Stimulated activated CD4-positive, alpha-beta T cell treated with anti-CD3 and anti-CD28 coated beads, Interleukin-1b, Interleukin-23, amount 100 ng/mL, for 1 hour (primary cell): ENCODE data around the gene DMRTB1.
"Not testable (repeated sequence)": the region's sequence is repeated elsewhere in the genome, so short reads cannot be mapped to it uniquely, and the experiment has no call there.

Experiments
- DNase-seq, 2 donors: peaks; one replicate each; pipeline ENCODE4 v3.0.0-alpha.2; 2020; ENCODE audit warnings: low read depth in 2 of 2

The DMRTB1 gene

DNA sequence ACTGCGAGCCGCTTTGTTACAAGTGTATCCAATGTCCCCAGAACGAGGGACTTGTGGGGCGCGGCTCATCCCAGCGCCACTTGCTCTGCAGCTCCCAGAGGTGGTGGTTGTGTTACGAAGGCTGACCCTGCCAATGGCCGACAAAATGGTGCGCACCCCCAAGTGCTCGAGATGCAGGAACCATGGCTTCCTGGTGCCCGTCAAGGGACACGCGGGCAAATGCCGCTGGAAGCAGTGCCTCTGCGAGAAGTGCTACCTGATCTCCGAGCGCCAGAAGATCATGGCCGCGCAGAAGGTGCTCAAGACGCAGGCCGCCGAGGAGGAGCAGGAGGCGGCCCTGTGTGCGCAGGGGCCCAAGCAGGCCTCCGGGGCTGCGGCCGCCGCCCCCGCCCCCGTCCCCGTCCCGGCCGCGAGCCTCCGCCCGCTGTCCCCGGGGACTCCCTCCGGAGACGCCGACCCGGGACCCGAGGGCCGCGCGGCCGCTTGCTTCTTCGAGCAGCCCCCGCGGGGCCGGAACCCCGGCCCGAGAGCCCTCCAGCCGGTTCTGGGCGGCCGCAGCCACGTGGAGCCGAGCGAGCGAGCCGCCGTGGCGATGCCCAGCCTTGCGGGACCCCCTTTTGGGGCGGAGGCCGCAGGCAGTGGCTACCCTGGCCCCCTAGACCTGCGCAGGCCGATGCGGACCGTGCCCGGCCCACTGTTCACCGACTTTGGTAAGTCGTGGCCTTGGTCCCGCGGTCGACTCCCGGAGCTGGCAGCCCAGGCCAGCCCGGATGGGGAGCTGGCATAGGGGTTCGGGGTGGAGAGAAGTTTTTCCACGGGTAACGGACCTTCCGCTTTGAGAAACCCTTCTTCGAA, at the start of gene DMRTB1:
TSS of gene DMRTB1 (plus strand) at position 79 of the 855 bp plus-strand sequence. CDS start at position 134, 55 bp downstream.
- DNase-seq = no peak

DNA sequence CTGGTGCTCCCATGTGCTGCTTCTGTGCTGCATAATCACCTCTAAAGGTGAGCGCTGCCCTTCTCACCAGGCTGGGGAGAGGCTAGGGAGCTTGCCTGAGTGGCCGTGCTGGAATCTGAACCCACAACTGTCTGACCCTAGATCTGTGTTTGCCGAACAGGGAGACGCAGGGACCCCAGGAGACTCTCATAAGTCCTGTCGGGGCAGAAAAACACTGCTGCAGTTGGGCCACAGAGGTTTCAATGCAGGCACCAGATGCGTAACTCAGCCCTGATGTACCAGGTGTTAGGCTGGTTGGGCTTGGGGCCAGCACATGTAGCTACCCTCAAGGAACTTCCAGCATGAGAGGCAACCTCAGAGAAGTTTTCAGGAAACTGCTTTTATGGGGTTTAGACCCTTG, 49.5 kb upstream of the DMRTB1 start:
- DNase-seq = no peak

GRCh38 chr1:53410100-53410541, 49.1 kb upstream of the DMRTB1 start:
- no peak for DNase-seq

- DNase-seq = no peak
Measured at GRCh38 chr1:53410701-53411100, 48.5 kb upstream of the DMRTB1 start.

- no peak for DNase-seq
Measured at GRCh38 chr1:53411541-53412152, 47.6 kb upstream of the DMRTB1 start.

DNA sequence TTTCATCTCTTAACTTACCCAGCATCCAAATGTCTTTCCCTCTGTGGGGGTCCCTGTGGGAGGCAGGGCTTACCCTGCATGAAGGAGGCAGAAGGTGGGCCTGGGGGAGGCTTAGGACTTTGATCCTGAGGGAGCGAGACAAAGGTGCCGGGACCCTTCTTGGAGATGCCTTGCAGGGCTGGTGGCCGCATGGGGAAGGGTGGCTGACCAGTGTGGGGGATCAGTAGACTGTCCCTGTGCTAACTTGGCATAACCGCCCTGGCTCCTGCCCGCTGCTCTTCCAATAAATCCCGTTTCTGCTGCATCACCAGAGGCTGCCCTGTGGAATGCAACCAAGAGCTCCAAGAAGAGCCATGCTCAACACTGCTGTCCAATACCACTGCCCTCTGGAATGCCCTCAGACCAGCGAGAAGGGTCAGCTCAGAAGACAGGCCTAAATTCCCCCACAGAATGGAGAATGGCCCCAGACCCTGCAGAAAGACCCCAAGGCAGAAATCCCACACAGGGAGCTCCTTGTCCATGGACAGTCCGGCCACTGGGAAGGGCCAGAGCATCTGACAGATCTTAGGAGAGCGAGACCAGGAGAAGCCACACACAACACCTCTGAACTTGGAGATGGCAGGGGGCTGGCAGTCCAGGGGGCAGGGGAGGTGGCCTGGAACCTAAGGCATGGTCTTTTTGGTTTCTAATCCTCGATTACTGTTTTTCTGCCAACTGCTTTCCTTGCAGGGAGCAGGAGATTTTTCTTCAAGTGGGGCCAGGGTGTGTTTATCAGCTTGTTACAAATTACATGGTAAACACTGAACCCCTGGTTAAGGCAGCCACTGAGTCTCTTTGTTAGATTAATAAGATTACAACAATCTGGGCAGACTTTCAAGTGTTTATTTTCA, 46.7 kb upstream of the DMRTB1 start:
- DNase-seq = no peak

DNA sequence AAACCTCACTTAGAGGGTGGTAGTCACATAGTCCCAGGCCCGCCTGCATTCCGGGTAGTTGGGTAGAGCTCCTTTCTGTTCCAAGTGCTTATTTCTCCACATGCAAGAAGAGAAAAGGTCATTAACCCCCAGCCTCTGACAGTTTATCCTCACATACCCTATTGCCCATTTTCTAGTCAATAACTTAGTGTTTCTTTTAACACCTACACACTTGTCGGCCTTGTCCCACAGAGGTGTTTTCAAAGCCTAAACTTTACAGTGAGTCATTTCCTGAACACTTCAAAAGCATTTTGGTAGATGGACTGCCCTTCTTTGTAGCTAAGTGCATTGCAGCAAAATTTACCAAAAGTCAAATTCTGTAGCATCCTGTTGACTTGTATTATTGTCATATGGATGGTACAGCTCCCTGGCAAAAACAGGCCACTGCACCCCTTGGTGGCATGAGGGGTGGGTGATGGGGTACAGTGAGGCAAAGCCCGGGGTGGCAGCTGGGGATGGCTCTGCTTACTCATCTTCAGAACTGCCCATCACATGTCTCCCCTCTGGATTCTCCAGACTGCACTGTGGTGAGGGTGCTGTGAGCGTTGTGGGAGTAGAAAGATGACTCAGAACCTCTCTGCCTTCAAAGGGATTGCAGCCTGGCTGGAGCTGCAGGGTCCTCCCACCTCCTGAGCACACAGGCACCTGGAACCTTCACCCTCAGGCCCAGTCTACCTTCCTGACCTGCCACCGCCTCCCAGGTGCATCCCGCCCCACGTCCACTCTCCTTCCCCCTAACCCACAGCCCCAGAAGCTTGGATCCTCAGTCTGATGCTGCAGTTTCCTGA, 45.8 kb upstream of the DMRTB1 start:
- peak; percentile 4 to 19 for DNase-seq

DNA sequence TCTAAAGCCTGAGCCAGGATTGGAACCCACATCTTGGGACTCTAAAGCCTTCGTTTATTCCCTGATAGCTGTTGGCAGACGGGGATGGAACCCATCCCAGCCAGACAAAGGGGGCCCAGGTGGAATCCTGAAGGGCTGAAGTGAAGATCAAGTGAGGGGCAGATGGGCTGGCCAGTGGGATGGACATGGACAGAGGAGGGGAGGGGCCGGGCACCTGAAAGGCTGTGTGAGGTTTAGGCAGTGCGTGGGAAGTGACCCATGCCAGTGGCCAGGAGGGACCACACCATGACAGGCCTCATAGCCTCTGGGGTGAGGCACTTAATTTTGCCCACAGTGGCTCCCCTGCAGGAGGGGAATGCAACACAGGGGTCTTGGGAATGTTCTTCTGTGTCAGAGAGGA, 44.6 kb upstream of the DMRTB1 start:
- no peak for DNase-seq

GRCh38 chr1:53415432-53415831, 43.8 kb upstream of the DMRTB1 start:
- DNase-seq = no peak

DNA sequence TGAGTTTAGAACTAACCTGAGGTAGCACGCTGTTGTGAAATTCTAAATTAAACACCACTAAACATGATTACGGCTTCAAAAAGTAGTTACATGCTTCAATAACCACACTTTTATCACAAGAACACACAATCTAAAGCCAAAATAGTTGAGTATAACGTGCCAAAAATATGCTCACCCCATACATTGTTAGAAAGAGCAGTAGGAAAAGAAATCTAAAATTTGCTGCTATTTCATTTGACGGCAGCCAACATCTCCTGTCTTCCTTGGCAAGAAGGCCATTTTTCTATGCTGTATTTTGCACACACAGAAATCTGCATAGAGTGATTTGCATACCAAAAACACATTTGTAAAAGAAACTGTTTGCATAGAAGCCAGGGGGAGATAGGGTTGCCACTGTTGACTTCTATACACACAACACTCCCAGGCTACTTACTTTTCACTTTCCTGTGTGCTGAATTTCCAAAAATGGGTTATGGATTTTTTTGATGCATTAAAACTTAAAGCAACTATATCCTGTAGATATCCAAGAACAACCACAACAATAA, 42.9 kb upstream of the DMRTB1 start:
- DNase-seq = no peak

DNA sequence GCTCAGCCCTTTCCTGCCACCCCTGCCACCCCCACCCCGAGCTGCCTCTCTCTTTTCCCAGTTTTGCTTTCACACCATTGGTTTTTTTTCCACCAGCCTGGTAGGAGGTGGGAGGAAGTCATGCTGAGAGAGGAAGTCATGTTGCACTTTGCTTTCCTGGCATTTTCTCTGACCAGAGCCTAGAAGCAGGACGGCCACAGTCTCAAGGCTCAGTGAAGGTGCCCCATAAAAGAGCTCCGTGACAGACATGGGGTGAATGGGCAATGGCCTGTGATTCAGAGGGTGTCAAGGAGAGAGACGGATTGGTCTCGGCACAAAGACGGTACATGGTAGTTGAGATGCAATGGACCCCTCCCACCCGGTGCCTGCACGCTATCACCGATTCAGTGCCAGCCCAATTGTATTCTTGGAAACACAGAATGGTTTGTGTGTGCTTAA, 42.1 kb upstream of the DMRTB1 start:
- DNase-seq = no peak

- no peak for DNase-seq
Measured at GRCh38 chr1:53419034-53419433, 40.2 kb upstream of the DMRTB1 start.

- DNase-seq = no peak
Measured at GRCh38 chr1:53420341-53420740, 38.9 kb upstream of the DMRTB1 start.

- DNase-seq = no peak
Measured at GRCh38 chr1:53421208-53421607, 38.0 kb upstream of the DMRTB1 start.

- no peak for DNase-seq
Measured at GRCh38 chr1:53430261-53430660, 28.9 kb upstream of the DMRTB1 start.

GRCh38 chr1:53430779-53431178, 28.4 kb upstream of the DMRTB1 start:
- no peak for DNase-seq

DNA sequence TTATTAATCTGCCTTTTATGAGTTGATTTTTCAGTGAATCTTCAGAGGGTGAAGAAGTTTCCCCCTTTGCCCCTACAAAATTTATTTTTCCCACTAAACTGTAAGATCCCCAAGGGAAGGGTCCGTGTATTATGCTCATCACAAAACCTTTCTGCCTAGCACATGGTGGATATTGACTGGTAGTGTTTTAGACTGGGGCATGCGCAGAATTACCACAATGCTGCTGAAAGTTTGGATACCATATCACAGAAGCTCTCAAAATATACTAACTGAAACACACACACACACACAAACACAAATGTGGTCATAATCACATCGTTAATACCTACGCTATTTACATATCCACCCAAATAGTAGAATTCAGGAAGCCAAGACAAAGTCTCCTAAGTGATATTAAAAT, 28.0 kb upstream of the DMRTB1 start:
- DNase-seq = no peak

- no peak for DNase-seq
Measured at GRCh38 chr1:53431805-53432565, 27.2 kb upstream of the DMRTB1 start.

DNA sequence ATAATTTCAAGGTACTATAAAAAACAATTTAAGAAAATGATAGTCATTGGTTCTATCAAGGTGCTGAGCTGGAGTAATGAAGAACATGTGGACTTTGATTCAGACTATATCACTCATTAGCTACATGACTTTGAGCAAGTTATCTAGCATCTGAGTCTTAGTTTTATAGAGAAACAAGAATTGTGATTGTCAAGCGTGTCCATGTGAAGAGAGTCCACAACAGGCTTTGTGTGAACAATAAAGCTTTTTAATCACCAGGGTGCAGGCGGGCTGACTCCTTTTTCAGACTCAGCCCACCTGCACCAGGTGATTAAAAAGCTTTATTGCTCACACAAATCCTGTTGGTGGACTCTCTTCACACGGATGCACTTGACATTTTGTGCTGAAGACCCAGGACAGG, 26.6 kb upstream of the DMRTB1 start:
- no peak for DNase-seq

DNA sequence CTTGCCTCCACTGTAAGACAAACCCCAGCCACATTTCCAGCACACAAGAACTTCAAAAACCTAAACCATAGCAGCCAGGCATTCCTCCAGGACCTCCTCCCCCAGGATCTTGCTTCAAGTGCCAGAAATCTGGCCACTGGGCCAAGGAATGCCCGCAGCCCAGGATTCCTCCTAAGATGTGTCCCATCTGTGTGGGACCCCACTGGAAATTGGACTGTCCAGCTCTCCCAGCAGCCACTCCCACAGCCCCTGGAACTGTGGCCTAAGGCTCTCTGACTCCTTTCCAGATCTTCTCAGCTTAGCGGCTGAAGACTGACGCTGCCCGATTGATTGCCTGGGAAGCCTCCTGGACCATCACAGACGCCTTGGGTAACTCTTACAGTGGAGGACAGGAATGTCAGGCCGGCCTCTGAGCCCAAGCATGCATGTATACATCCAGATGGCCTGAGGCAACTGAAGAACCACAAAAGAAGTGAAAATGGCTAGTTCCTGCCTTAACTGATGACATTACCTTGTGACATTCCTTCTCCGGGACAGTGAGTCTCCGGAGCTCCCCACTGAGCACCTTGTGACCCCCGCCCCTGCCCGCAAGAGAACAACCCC, 24.7 kb upstream of the DMRTB1 start:
- not testable (repeated sequence) for DNase-seq
